SIG-M5 (cell line): ENCODE data around the gene ATP10D.
"Not testable (repeated sequence)": the region's sequence is repeated elsewhere in the genome, so short reads cannot be mapped to it uniquely, and the experiment has no call there.

Source experiments
- DNase-seq: peaks from one replicate; lab custom pipeline; 2025; lab: John Stamatoyannopoulos, UW

The ATP10D gene

GRCh38 chr4:47485047-47485692 lies at the start of gene ATP10D:
TSS of gene ATP10D (plus strand) at chr4:47485275. CDS start at chr4:47512541, 27,266 bp downstream.
- no peak for DNase-seq

GRCh38 chr4:47442980-47443379 lies 42.1 kb upstream of the ATP10D start:
- peak; percentile 15 for DNase-seq

- DNase-seq: no peak
Measured at GRCh38 chr4:47444031-47444430, 41.0 kb upstream of the ATP10D start.

DNA sequence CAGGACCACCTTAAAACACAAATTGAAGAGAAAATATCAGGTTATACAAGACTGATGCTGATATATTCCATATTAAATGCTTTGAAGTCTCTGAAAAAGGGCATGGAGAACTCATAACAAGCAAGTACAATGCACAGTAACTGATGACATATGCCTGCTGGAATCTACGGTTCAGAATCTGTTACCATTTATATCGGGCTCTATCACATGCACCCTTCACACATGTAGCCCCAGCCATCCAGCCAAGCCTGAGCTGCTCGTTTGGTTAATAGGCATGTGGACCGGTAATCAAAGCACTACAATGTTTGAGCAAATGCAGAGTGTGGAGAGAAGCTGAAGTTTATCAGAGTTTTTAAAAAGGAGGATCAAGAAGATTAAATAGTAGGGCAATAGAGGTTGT lies 33.4 kb upstream of the ATP10D start:
- DNase-seq: no peak

DNA sequence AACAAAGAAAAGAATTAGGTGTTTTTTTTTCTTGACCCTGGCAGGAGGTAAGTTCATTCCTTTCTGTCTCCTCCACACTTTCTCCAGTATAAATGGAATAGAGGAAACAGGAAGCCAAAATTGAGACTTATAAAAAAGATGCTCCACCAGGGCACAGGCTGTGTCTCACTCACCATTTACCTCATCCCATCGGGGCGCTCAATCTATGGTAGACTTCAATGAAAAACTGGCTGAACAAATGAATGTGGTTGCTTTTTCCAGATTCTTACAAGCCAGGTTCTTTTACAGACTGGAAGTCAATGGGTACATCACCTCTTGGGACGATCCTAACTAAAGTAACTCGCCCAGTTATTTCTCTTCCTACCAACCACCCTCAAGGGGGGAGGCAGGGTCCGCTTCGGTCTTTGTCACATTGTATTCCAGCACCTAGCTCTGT lies 22.3 kb upstream of the ATP10D start:
- DNase-seq: no peak

- DNase-seq: peak; percentile 63
Measured at GRCh38 chr4:47463235-47463956, 21.7 kb upstream of the ATP10D start, which contains the start of gene COMMD8. TSS of gene COMMD8 (minus strand) at chr4:47463702. CDS start at chr4:47463651, 51 bp downstream.

- DNase-seq: no peak
Measured at GRCh38 chr4:47465004-47465403, 20.1 kb upstream of the ATP10D start.

DNA sequence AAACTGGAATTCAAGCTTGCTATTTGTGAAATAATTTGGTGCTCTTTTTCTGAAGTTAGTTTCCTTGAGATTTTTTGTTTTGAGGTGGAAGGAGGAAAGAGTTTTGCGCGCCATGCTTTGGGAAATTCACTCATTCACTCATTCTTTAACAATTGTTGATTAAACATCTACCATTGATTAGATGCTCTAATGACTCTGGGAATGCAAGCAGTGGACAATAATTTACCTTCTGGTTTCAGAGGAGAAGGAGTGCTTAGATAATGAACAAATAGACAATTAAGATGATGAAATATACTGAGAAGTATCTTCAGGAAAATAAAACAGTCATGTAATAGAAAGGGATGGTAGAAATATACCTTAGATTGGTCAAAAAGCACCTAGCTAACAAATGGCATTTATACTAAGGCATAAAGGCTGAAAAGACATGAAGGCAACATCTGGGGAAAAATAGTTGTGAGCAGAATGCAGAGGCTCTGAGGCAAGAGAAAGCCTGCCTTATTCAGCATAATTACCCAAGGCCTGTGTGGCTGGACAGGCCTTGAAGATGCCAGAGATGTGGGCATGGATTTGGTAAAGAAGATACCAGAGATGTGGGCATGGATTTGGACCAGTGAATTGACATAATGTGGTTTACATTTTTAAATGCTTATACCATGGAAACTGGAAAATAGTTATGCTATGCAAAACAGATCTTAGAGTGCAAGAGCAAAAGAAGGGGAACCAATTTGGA lies 18.9 kb upstream of the ATP10D start:
- no peak for DNase-seq

- DNase-seq: no peak
Measured at GRCh38 chr4:47468706-47469365, 16.2 kb upstream of the ATP10D start.

GRCh38 chr4:47469951-47470350 lies 15.1 kb upstream of the ATP10D start:
- DNase-seq: no peak

GRCh38 chr4:47471064-47471463 lies 14.0 kb upstream of the ATP10D start:
- DNase-seq: no peak

GRCh38 chr4:47471591-47471990 lies 13.5 kb upstream of the ATP10D start:
- DNase-seq: no peak

DNA sequence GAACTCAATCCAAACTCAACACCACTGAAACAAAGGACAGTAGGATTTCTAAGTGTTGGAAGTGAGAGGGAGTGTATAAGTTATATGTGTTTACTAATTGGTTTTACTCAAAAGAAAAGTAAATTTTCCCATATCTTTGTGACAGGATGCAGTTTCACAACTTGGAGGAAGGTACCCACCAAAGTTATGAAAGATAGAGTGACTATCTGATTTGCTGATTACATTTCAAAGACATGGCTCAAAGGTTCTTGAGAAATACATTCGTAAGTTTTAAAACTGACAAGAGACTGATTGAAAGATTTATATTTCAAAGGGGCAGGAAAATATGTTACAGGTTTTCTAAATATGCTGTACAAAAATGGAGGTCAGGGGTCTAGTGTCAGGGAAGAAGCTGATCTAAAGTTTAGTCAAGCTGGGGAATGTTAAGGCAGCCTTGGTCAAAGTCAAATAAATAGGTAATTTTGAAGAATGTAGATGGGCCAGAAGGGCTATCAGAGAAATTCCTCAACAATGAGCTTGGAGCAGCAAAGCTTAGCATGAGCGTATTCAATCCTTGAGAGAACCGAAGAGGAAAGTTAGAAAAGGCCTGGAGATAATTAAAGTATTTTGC lies 11.8 kb upstream of the ATP10D start:
- no peak for DNase-seq

- DNase-seq: no peak
Measured at GRCh38 chr4:47474799-47475198, 10.3 kb upstream of the ATP10D start.

DNA sequence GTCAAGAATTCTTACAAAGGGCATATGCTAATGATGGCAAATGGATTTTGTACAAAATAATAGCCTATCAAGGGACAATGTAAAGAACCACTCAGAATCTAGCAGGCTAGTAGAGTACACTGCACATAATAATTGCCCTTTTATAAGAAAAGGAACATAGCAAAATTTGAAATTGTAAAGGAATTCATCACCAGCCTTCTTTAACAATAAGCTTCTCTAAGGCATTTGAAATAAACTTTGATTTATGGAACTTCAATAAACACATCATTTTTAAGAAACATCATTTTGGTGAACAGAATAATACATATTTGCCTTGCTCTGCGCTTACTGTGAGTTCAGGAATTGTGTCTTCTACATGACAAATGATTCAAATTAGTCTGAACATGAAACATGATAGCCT lies 9.7 kb upstream of the ATP10D start:
- DNase-seq: no peak

GRCh38 chr4:47478804-47479203 lies 6.3 kb upstream of the ATP10D start:
- DNase-seq: no peak

DNA sequence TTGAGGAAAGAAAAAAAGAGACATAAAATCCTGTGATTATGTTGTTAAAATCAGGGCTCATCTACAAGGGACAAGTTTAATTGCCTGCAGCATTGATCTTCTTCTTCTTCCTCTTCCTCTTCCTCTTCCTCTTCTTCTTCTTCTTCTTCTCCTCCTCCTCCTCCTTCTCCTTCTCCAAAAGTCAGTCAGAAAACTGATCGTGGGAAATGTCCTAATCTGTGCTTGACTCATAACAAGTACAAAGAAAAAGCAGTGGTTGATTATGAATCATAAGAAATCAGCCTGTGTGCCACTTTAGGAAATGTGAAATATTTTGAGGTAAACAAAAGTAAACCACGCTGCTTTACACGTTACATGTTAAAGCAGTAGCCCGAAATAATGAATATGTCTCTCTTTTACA lies 2.7 kb upstream of the ATP10D start:
- DNase-seq: no peak

- no peak for DNase-seq
Measured at GRCh38 chr4:47483745-47484144, 1.3 kb upstream of the ATP10D start.

GRCh38 chr4:47484168-47484567 lies 907 bp upstream of the ATP10D start:
- no peak for DNase-seq

DNA sequence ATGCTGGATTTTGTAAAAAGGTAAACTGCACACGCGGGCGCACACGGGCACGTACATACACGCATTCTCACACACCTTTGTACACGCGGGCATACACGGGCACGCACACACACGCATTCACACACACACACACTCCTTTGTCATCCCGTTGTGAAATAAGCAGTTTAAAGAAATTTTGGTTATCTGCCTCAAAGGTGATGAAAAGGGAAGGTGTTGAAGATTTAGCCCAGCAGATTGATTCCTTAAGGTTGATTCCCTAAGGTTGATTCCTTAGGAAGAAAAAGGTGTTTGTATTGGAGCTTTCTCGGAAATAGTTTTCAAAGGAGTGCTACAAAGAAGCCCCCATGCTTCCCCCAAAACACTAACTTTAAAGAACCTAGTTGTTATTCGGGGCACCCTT lies 693 bp downstream of the ATP10D start:
- DNase-seq: no peak

- no peak for DNase-seq
Measured at GRCh38 chr4:47486231-47486673, 1.2 kb downstream of the ATP10D start.

DNA sequence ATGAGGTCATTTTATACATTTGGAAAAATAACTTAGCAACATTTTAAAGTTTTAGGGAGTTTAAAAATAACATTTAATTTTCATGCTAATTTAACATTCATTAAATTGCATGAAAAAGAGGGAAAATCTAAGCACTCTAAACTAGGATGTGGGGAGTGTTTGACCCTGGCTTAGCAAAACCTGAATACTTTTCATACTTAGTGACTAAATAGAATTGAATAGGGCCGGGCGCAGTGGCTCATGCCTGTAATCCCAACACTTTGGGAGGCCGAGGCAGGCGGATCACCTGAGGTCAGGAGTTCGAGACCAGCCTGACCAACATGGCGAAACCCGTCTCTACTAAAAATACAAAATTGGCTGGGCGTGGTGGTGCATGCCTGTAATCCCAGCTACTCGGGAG lies 1.7 kb downstream of the ATP10D start:
- not testable (repeated sequence) for DNase-seq
